ENCODE measurements around the gene GOPC. TPM values are rescaled to one million over a fixed set of nuclear protein-coding genes. Genes with fewer than 3 reads are reported as not detected.

The GOPC gene
- total RNA-seq, 4 donors from 2014 or later = 11.0 to 22.9 (median 16.7) TPM

DNA sequence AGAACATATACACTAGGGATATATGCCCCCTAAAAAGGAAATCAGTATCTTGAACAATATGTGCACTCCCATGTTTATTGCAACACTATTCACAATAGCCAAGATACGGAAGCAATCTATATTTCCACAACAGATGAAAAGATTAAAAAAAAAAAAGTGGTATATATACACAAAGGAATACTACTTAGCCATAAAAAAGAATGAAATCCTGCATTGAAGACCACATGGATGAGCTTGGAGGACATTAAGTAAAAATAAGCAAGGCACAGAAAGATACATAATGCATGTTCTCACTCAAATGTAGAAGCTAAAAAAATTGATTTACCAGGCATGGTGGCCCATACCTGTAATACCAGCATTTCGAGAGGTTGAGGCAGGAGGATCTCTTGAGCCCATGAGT, 4.6 kb downstream of the GOPC start:
- H3K4me1 ChIP-seq = peaks cover 0 to 46% (median 18%) of the 10 kb centered on the region in 3 donors
- no peaks in the 10 kb centered on the region for H3K27me3 ChIP-seq
- no peaks in the 10 kb centered on the region for H3K9me3 ChIP-seq
- no peak for TF ChIP-seq POLR2A (IDR thresholded peaks at IDR 0.05)
- TF ChIP-seq, protein P1, sequence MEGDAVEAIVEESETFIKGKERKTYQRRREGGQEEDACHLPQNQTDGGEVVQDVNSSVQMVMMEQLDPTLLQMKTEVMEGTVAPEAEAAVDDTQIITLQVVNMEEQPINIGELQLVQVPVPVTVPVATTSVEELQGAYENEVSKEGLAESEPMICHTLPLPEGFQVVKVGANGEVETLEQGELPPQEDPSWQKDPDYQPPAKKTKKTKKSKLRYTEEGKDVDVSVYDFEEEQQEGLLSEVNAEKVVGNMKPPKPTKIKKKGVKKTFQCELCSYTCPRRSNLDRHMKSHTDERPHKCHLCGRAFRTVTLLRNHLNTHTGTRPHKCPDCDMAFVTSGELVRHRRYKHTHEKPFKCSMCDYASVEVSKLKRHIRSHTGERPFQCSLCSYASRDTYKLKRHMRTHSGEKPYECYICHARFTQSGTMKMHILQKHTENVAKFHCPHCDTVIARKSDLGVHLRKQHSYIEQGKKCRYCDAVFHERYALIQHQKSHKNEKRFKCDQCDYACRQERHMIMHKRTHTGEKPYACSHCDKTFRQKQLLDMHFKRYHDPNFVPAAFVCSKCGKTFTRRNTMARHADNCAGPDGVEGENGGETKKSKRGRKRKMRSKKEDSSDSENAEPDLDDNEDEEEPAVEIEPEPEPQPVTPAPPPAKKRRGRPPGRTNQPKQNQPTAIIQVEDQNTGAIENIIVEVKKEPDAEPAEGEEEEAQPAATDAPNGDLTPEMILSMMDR (IDR thresholded peaks at IDR 0.05) = no peak
- intact Hi-C loops (cut with DNase I) = no loop called here
- no peak overlapping the region for H3K4me3 ChIP-seq
- no peak for DNase-seq
- no peak overlapping the region for H3K27ac ChIP-seq
- WGBS, 2 donors = 100% methylated on average over 2 of the region's 2 CpGs
- peaks cover 0 to 24% (median 0%) of the 10 kb centered on the region in 3 donors for H3K36me3 ChIP-seq

DNA sequence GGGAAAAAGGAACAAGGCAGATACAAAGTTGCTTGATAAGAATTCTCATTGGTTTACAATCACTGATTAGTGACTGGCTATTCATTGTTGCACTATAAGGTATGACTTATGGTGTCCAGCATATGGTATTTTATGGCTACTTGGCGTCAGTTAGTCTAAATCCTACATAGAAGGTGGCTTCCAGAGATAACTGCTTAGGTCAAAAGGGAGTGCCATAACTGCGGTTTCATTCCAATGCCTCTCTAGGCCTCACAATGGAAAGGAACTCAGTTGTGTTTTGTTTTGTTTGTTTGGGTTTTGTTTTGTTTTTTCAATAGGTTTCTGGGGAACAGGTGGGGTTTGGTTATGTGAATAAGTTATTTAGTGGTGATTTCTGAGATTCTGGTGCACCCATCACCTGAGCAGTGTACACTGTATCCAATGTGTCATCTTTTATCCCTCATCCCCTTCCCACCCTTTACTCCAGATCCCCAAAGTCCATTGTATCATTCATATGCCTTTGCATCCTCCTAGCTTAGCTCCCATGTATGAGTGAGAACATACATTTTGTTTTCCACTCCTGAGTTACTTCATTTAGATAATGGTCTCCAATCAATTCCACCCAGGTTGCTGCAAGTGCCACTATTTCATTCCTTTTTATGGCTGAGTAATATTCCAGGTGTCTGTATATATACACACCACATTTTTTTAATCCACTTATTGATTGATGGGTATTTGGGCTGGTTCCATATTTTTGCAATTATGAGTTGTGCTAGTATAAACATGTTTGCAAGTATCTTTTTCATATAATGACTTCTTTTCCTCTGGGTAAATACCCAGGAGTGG, 7.0 kb downstream of the GOPC start:
- Histone ChIP-seq H3K9me3 (no peaks in the 10 kb centered on the region), H3K4me1 (peaks cover 0 to 33% (median 13%) of the 10 kb centered on the region in 3 donors), H3K27me3 (no peaks in the 10 kb centered on the region), H3K36me3 (peaks cover 0 to 31% (median 0%) of the 10 kb centered on the region in 3 donors), H3K4me3 (no peak overlapping the region), H3K27ac (no peak overlapping the region)
- WGBS, 2 donors = 97 to 100% methylated on average over 2 of the region's 2 CpGs
- DNase-seq = no peak
- intact Hi-C loops (cut with DNase I) = no loop called here
- TF ChIP-seq, protein P1 (IDR thresholded peaks at IDR 0.05) = no peak
- TF ChIP-seq POLR2A (IDR thresholded peaks at IDR 0.05) = no peak

- Histone ChIP-seq H3K27ac (no peak overlapping the region), H3K36me3 (peaks cover 0 to 43% (median 0%) of the 10 kb centered on the region in 3 donors), H3K4me3 (no peak overlapping the region), H3K27me3 (no peaks in the 10 kb centered on the region), H3K4me1 (peaks cover 0 to 13% (median 0%) of the 10 kb centered on the region in 3 donors), H3K9me3 (no peaks in the 10 kb centered on the region)
- TF ChIP-seq, protein P1 (IDR thresholded peaks at IDR 0.05) = no peak
- TF ChIP-seq POLR2A (IDR thresholded peaks at IDR 0.05) = no peak
- intact Hi-C loops (cut with DNase I) = no loop called here
- WGBS, 2 donors = 68 to 81% methylated on average over 3 of the region's 3 CpGs
- no peak for DNase-seq
Observed at GRCh38 chr6:117592983-117593759, 9.1 kb downstream of the GOPC start.

DNA sequence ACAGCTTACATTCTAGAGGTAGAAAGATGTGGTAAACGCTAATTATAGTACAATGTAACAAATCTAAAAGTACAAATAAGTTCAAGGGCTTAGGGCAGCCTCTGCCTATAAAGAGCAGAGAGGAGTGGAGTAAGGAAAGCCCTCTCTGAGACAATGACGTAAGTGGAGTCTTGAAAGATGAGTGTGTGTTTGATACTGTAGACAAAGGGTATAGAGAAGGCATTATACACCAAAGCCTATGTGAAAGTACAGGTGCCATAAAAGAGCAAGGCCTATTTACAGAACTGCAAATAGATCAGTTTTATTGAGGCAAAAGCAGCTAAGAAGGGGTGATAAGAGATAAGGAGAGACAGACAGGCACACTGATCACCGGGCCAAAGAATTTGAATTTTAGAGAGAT, 10.9 kb downstream of the GOPC start:
- no peak for TF ChIP-seq POLR2A (IDR thresholded peaks at IDR 0.05)
- TF ChIP-seq, protein P1 (IDR thresholded peaks at IDR 0.05) = no peak
- WGBS, 2 donors = 83 to 97% methylated on average over 3 of the region's 3 CpGs
- Histone ChIP-seq H3K9me3 (no peaks in the 10 kb centered on the region), H3K4me1 (peaks cover 0 to 13% (median 0%) of the 10 kb centered on the region in 3 donors), H3K36me3 (peaks cover 0 to 32% (median 0%) of the 10 kb centered on the region in 3 donors), H3K4me3 (no peak overlapping the region), H3K27me3 (no peaks in the 10 kb centered on the region), H3K27ac (no peak overlapping the region)
- DNase-seq = no peak
- intact Hi-C loops (cut with DNase I) = no loop called here

- TF ChIP-seq, protein P1 (IDR thresholded peaks at IDR 0.05) = no peak
- TF ChIP-seq POLR2A (IDR thresholded peaks at IDR 0.05) = no peak
- Histone ChIP-seq H3K4me3 (no peak overlapping the region), H3K4me1 (peaks cover 0 to 13% (median 0%) of the 10 kb centered on the region in 3 donors), H3K9me3 (no peaks in the 10 kb centered on the region), H3K27ac (no peak overlapping the region), H3K36me3 (peaks cover 0 to 36% (median 0%) of the 10 kb centered on the region in 3 donors), H3K27me3 (no peaks in the 10 kb centered on the region)
- 91 to 92% methylated on average over 5 of the region's 5 CpGs for WGBS, 2 donors
- intact Hi-C loops (cut with DNase I) = no loop called here
- no peak for DNase-seq
Observed at GRCh38 chr6:117590447-117590846, 11.9 kb downstream of the GOPC start.
